GM21367 (cell line): ENCODE measurements around the gene HSD17B1.
A peak's percentile ranks its signal among the peaks of the same experiment; 100 is the strongest.
"Not testable (repeated sequence)": the region's sequence is repeated elsewhere in the genome, so short reads cannot be mapped to it uniquely, and the experiment has no call there.

Source experiments
- ATAC-seq: cut with Tn5 transposase; IDR thresholded peaks from one replicate; pipeline ENCODE4 v1.9.1; 2021; ENCODE audit not compliant: unreplicated experiment

HSD17B1 gene

DNA sequence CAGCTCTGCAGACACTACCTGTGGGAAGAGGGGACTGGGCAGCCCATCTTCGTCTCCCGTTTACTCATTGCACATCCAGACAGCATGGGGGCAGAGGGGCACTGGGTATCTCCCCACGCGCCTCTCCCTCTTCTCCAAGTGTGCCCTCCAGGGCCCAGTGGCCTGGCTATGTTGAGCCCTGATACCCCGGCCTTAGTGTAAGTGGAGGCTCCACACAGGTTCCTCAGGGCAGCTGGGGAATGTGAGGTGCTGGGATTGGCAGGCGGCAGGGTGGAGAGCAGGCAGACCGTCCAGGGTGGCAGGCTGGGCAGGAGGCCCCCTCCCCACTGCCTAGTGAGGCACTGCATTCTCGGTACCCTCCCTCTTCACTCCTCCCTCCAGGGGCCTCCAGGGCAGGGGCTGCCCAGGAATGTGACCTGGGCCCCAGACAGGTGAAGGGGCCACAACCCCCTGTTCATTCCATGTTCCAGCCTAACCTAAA, 29.9 kb upstream of the HSD17B1 start:
- no peak for ATAC-seq

DNA sequence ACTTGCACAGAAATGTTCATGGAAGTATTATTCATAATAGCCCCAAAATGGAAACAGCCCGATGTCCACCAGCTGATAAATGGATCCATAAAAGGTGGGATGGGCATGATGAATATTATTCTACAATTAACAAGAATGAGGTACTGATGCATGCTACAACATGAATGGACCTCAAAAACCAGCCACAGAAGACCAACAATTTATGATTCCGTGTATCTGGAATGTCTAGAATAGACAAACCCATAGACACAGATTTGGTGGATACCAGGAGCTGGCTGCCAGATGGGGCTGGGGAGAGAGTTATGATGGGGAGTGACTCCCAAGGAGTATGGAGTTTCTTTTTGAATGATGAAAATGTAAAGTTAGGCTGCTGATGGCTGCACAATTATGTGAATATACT, 27.5 kb upstream of the HSD17B1 start:
- ATAC-seq, result no peak

DNA sequence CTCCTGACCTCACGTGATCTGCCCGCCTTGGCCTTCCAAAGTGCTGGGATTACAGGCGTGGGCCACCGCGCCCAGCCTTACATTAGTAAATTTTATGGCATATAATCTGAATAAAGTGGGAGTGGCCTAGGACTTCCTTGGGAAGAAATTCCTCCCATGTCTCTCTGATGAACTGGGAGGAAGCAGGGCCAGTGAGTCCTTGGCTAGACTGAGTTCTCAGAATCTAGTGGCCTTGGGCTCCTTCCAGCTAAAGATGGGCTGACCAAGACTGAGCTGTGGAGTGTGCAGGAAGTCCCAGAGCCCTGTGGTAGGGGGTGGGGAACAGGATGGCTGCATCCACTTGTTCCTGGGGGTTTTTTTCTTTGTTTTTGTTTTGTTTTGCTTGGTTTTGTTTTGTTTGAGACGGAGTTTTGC, 26.7 kb upstream of the HSD17B1 start:
- ATAC-seq, result no peak

DNA sequence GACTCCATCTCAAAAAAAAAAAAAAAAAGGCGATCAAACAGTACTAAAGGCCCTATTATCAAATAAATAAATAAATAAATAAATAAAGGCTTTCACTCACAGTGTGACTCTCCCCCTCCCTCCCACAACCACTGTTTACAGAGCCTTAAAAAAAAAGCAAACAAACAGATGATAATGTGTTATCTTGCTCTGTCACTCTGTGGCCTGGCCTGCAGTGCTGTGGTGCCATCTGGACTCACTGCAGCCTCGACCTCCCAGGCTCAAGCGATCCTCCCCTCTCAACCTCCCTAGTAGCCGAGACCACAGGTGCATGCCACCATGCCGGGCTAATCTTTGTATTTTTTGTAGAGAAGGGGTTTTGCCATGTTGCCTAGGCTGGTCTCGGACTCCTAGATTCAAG, 24.8 kb upstream of the HSD17B1 start:
- no peak for ATAC-seq

DNA sequence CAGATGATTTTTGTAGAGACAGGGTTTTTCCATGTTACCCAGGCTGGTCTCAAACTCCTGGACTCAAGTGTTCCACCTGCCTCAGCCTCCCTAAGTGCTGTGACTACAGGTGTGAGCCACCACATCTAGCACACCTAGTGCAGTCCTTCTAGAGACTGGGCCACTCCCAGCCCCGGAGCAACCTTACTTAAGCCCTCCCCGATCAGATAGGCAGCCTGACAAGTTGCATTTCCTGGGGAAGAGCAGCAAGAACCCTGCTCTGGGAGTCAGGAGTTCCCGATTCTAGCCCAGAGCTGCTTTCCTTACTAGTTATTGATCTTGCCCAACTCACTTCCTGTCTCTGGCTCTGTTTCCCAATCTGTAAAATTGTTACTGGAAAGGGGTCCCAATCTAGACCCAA, 23.7 kb upstream of the HSD17B1 start:
- ATAC-seq, result no peak

DNA sequence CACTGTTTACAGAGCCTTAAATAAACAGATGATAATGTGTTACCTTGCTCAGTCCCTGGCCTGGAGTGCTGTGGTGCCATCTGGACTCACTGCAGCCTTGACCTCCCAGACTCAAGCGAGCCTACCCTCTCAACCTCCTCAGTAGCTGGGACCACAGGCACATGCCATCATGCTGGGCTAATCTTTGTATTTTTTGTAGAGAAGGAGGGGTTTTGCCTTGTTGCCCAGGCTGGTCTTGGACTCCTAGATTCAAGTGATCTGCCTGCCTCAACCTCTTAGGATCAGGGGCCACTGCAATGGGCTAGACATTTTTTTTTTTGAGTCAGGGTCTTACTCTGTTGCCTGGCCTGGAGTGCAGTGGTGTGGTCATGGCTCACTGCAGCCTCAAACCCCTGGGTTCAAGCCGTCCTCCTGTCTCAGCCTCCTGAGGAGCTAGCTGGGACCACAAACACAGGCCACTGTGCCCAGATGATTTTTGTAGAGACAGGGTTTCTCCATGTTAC, 21.7 kb upstream of the HSD17B1 start:
- ATAC-seq, result no peak

DNA sequence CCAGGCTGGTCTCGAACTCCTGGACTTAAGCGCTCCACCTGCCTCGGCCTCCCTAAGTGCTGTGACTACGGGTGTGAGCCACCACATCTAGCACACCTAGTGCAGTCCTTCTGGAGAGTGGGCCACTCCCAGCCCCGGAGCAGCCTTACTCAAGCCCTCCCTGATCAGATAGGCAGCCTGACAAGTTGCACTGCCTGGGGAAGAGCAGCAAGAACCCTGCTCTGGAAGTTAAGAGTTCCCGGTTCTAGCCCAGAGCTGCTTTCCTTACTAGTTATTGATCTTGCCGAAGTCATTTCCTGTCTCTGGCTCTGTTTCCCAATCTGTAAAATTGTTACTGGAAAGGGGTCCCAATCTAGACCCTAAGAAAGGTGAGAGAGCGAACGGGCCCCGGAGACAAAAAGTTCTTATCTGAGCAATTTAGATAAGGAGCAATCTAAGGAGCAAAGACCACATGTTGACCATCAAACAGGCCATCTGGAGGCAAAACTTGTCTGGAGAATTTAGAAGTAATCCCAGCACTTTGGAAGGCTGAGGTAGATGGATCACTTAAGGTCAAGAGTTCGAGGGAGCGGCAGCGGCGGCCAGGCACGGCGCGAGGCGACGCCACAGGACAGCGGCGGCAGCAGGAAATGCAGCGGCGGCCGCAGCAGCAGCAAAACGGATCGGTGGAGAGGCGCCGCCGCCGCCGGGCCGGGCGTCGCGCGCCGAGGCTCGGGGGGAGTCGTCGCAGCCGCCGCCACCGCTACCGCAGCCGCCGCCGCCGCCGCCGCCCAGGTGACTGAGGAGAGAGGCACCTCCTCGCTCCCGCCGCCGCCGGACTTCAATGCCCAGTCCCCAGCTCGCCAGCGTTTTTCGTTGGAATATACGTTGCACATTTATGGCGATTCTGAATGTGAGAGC, 21.0 kb upstream of the HSD17B1 start:
- no peak for ATAC-seq

DNA sequence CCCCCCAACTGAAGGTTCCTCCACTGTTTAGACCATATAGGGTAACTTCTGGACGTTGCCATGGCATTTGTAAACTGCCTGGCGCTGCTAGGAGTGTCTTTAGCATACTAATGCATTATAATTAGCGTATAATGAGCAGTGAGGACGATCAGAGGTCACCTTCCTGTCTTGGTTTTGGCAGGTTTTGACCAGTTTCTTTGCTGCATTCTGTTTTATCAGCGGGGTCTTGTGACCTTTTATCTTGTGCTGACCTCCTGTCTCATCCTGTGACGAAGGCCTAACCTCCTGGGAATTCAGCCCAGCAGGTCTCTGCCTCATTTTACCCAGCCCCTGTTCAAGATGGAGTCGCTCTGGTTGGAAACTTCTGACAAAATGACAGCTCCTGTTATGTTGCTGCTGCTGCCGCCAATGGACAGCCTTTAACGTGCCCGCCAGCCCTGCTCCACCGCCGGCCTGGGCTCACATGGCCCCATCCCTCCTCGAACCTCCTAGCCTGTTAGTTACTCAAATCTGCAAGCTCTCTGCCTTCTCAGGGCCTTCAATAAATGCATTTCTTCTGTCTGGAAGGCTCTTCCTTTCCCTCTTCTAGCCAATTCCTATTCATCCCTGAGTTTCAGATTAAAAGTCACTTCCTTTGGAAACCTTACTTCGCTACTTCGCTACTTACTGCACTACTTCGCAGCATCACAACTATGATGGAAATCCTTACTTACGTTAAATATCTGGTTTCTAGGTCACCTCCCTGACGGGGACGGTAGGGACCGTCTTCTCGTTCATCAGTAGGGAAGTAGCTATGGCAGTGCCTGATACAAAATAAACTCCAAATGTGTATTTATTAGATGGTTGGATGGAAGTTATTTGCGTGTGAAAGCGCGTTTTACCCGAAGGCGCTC, 17.3 kb upstream of the HSD17B1 start:
- ATAC-seq, result peak; percentile 4

DNA sequence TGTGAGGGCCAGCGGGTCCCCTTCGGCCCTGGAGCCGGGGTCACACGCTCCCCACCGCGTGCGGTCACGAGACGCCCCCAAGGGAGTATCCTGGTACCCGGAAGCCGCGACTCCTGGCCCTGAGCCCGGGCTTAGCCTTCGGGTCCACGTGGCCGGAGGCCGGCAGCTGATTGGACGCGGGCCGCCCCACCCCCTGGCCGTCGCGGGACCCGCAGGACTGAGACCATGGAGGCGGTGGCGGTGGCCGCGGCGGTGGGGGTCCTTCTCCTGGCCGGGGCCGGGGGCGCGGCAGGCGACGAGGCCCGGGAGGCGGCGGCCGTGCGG, 16.7 kb upstream of the HSD17B1 start, which contains the start of gene NAGLU:
TSS of gene NAGLU (plus strand) at position 194 of the 324 bp plus-strand sequence. CDS start at position 226, 32 bp downstream.
- ATAC-seq, result peak; percentile 43

DNA sequence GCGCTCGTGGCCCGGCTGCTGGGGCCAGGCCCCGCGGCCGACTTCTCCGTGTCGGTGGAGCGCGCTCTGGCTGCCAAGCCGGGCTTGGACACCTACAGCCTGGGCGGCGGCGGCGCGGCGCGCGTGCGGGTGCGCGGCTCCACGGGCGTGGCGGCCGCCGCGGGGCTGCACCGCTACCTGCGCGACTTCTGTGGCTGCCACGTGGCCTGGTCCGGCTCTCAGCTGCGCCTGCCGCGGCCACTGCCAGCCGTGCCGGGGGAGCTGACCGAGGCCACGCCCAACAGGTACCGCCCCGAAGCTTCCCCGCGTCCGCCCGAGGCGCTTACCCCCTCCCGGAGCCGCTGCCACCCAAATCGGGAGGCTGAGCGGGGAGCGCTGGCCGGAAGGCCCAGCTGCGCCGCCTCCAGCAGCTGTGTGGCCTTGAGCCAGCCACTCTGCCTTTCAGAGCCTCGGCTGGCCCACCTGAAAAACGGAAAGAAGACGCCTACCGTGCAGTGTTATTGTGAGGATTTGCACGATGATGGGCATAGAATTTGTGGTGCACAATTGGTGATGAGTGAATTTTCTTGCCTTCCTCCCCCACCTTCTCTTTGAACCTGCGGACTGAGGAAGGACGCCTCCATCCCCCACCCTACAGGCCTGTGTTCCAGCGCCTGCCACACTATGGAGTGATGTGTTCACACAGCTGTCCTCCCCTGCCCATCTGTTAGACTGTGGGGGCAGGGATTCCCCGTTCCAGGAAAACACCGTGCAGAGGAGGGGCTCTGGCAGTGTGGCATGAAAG, 16.2 kb upstream of the HSD17B1 start:
- ATAC-seq, result peak; percentile 41

DNA sequence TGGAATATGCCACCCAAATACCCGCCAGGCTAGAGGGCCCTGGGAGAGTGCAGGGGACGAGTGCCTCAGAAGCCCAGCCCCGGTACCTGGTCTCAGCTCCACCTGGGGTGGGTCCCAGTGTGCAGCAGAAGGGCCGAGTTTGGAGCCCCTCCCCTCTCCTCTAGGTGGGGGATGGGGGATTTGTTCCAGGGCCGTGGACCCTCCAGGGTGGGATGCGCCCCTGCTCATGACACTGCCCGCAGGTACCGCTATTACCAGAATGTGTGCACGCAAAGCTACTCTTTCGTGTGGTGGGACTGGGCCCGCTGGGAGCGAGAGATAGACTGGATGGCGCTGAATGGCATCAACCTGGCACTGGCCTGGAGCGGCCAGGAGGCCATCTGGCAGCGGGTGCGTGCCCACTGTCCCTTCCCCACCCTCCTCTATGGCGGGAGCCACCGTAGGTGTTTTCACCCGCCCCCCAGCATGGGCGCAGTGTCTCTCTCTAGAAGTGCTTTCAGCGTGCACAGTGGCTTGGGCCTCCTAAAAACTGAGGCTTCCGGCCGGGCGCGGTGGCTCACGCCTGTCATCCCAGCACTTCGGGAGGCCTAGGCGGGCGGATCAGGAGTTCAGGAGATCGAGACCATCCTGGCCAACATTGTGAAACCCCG, 15.4 kb upstream of the HSD17B1 start:
- no peak for ATAC-seq

DNA sequence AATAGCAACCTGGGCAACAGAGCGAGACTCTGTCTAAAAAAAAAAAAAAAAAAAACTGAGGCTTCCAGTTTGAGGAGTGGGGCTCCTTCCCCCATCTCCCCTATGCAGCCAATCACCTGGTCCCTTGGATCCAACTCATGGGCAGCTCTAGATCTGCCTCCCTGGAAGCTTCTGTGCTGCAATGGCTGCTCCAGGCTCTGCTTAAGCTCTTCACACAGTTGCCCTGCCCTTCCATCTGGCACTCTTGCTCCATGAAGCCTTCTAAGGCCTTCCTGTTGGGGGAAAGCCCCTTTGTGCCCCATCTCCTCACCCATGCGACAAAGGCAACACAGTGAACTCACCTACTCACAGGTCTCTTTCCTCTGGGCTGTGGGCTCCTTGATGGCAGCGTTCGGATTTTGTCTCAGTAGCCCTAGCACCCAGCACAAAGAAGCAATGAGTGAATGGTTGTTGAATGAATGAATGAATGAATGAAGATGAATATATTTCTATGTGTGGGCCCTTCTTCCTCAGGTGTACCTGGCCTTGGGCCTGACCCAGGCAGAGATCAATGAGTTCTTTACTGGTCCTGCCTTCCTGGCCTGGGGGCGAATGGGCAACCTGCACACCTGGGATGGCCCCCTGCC, 14.8 kb upstream of the HSD17B1 start:
- ATAC-seq, result no peak

DNA sequence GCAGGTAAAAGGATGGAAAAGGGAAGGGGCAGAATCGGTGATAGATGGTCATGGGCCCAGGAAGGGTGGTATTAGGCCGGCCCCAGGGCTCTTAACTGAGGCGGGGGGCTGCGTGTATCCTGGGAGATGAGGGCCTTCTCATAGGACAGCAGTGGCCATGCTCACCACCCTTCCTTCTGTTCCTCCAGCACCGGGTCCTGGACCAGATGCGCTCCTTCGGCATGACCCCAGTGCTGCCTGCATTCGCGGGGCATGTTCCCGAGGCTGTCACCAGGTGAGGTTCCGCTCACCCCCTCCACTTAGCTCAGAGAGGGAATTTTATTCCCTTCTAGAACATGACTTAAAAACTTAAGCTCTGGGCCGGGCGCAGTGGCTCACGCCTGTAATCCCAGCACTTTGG, 14.2 kb upstream of the HSD17B1 start:
- no peak for ATAC-seq

DNA sequence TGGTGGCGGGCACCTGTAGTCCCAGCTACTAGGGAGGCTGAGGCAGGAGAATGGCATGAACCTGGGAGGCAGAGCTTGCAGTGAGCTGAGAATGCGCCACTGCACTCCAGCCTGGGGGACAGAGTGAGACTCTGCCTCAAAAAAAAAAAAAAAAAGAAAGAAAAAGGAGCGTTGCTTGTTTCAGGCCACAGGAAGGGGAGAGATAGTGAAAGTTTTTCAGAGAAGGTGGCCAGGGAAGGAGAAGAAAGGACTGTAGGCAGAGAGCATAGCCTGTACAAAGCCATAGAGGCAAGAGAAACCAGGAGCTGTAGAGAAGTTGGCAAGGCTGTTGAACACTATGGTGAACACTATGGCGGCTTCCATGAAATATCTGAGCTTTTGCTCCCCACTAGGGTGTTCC, 12.2 kb upstream of the HSD17B1 start:
- not testable (repeated sequence) for ATAC-seq

DNA sequence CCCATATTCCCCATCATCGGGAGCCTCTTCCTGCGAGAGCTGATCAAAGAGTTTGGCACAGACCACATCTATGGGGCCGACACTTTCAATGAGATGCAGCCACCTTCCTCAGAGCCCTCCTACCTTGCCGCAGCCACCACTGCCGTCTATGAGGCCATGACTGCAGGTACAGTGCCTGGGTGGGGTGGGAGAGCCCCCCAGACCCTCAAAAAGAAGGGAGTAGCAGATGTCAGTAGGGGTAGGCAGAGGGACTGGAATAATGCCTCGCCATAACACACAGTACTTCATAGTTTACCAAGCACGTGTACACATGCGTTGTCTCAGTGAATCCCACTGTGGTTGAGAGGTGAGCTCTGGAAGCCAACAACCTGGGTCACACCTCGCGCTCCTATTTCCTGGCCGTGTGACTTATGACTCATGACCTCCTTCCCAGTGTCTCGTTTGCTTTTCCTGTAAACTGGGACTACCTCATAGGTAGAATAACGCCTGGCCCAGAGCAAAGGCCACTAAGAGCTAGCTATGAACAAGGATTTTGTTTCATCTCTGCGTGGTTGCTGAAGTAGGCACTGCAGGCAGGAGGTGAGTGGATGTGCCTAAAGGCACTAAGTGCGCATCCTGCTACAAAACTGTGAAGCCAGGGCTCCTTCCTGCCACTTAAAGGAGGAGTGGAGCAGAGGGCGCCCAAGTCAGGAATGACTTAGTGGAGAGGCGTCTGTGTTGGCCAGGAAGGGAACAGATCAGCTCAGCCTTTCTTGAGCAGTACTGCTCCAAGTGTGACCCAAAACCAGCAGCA, 11.5 kb upstream of the HSD17B1 start:
- ATAC-seq, result no peak

DNA sequence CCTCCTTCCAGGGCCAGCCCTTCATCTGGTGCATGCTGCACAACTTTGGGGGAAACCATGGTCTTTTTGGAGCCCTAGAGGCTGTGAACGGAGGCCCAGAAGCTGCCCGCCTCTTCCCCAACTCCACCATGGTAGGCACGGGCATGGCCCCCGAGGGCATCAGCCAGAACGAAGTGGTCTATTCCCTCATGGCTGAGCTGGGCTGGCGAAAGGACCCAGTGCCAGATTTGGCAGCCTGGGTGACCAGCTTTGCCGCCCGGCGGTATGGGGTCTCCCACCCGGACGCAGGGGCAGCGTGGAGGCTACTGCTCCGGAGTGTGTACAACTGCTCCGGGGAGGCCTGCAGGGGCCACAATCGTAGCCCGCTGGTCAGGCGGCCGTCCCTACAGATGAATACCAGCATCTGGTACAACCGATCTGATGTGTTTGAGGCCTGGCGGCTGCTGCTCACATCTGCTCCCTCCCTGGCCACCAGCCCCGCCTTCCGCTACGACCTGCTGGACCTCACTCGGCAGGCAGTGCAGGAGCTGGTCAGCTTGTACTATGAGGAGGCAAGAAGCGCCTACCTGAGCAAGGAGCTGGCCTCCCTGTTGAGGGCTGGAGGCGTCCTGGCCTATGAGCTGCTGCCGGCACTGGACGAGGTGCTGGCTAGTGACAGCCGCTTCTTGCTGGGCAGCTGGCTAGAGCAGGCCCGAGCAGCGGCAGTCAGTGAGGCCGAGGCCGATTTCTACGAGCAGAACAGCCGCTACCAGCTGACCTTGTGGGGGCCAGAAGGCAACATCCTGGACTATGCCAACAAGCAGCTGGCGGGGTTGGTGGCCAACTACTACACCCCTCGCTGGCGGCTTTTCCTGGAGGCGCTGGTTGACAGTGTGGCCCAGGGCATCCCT, 9.3 kb upstream of the HSD17B1 start:
- no peak for ATAC-seq

DNA sequence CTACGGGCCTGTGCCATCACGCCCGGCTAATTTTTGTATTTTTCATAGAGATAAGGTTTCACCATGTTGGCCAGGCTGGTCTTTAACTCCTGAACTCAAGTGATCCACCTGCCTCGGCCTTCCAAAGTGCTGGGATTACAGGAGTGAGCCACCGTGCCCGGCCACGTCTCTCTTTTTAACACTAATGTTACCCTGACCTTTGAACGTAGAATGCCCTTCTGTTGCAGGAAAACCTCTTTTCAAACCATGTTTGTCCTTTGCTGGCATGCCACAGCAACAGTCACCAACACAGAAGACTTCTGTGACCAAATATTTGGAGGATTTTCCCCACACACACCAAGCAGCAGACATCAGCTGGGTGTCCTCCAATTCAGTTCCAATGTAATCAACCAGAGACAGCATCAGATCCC, 7.8 kb upstream of the HSD17B1 start:
- ATAC-seq, result no peak
